Measurements from ENCODE around the gene COPS3.

DNA sequence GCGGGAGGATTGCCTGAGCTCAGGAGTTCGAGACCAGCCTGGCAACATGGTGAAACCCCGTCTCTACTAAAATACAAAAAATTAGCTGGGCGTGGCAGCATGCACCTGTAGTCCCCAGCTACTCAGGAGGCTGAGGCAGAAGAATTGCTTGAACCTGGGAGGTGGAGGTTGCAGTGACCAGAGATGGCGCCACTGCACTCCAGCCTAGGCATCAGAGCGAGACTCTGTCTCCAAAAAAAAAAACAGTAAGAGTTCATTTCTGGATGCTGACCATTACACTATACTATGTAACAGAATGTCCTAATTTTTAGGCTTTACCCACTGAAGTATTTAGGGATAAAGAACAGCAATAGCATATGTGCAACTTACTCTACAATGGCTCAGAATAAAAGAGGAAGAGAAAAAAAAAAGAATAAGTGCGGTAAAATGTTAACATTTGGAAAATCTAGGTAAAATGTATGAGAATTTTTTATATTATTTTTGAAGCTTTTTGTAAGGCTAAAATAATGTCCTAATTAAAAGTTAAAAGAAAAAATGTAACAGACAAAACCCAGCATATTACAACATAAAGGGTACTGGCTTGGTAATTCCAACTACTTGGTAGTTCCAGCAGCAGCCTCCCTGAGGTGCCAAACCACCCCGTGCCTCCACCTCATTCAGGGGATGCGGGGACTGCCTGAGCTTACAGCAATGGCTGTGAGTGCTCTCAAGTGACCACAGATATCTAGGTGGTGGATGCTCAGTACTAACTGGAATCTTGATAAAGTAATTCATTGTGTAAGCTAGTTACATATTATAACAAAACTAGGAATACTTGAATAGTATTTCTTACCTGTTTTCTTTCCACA lies 10.9 kb downstream of the COPS3 start:
- TF ChIP-seq POLR2AphosphoS5 (IDR thresholded peaks at IDR 0.05; ENCODE audit: borderline replicate concordance, low read depth, low read length) (no peak), EZH2 (IDR thresholded peaks at IDR 0.05) (no peak)

Data from SK-N-MC (cell line).